ENCODE data around the gene FAR2. TPM values are rescaled to one million over a fixed set of nuclear protein-coding genes. Genes with fewer than 3 reads are reported as not detected.
A peak's percentile ranks its signal among the peaks of the same experiment; 100 is the strongest.

FAR2 gene
- total RNA-seq, 3 donors from 2014 or later: 39.7 to 93.0 (median 72.2) TPM

DNA sequence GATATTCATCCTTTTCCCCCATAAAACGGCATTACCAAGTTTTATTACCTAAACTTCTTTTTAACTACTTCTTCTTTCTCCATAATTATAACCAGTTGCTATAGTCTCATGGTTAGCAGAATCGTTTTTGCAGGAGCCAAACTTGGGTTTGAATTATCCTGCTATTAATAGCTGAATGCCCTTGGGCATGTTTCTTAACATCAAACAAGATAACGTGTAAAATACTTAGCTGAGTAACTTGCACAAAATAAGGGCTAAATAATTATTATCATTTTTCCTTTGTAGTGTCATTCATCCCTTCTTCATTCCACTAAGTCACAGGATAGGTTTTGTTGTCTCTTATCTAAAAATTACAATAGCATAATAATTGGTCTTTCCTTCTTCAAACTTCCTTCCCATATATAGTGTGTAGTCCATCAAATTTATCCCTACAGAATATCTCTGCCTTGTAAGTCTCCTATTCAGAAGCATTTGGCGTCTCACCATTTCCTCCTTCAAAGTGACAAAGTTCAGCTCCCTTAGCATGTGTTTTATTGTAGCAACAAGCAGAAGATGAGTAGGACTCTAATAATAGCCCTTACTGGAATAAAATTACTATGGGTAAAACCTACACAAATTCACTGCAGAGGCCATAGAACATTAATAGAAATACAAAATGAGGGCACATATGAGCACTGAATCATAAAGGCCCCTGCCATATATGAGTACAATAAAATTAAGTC is 63.8 kb downstream of the FAR2 start:
- Histone ChIP-seq H3K36me3 (ENCODE audit: low read depth) (no peaks in the 10 kb centered on the region), H3K4me1 (ENCODE audit: low read depth) (peaks cover 16% of the 10 kb centered on the region), H3K9me3 (no peaks in the 10 kb centered on the region), H3K4me3 (no peak overlapping the region)
- ATAC-seq (peak; percentile 69), DNase-seq (no peak)
- TF ChIP-seq, protein P1, sequence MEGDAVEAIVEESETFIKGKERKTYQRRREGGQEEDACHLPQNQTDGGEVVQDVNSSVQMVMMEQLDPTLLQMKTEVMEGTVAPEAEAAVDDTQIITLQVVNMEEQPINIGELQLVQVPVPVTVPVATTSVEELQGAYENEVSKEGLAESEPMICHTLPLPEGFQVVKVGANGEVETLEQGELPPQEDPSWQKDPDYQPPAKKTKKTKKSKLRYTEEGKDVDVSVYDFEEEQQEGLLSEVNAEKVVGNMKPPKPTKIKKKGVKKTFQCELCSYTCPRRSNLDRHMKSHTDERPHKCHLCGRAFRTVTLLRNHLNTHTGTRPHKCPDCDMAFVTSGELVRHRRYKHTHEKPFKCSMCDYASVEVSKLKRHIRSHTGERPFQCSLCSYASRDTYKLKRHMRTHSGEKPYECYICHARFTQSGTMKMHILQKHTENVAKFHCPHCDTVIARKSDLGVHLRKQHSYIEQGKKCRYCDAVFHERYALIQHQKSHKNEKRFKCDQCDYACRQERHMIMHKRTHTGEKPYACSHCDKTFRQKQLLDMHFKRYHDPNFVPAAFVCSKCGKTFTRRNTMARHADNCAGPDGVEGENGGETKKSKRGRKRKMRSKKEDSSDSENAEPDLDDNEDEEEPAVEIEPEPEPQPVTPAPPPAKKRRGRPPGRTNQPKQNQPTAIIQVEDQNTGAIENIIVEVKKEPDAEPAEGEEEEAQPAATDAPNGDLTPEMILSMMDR (IDR thresholded peaks at IDR 0.05): no peak
- intact Hi-C loops (cut with DNase I, micrococcal nuclease): no loop called here

DNA sequence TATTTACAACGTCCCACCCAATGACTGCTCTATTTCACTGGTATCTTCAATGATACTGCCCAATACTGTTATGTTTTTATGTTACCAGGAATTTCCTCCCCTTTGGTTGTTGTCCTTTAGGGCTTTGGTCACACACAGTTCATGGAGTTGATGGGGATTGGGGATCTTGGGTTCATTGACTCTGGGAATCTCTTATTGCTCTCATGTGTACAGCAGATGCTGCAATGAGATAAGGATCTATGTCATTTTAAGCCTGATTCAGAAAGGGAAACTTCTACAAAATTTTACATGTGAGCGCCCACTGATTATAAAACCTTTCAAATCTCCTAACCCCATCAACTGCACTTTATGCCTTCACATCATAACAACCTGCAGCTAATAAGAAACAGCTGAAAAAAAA is 67.2 kb downstream of the FAR2 start:
- no peak for ATAC-seq
- Histone ChIP-seq H3K4me3 (no peak overlapping the region), H3K9me3 (no peaks in the 10 kb centered on the region), H3K4me1 (ENCODE audit: low read depth) (peaks cover 11% of the 10 kb centered on the region), H3K36me3 (ENCODE audit: low read depth) (no peaks in the 10 kb centered on the region)
- DNase-seq: no peak
- intact Hi-C loops (cut with DNase I, micrococcal nuclease): no loop called here
- TF ChIP-seq, protein P1 (IDR thresholded peaks at IDR 0.05): no peak

DNA sequence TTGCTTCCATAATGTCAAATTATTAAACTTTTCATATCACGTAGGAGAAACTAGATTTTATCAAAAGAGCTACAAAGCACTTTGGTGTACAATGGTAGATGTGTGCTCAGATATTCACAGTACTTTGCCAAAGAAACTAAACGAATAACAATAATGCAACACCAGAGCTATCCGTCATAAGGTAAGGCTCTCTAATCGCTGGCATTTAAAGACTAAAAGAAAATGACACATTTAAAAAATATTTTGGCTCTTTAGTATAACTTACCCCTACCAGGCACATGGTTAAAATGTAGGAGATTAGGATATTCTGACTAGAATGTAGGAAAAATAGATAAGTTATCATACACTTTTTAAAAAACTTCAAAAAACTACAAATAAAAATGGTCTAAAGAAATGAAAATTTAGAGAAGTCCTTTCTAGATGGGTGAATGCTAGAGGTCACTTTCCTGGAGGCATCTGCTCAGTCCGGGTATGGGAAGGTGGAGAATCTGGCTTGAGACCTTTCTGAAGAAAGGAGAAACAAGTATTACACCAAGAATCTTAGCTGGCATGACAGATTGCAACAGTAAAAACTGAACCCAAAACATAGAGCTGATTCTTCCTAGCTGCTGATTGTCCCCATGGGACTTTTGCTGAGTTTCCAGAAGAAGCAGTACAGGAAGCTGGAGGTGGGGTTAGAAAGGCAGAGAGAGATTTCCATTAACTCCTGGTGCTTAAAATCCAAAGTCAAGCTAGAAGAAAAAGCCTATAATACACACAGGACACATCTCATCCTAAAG is 67.9 kb downstream of the FAR2 start:
- Histone ChIP-seq H3K4me3 (no peak overlapping the region), H3K4me1 (ENCODE audit: low read depth) (peaks cover 9% of the 10 kb centered on the region), H3K36me3 (ENCODE audit: low read depth) (no peaks in the 10 kb centered on the region), H3K9me3 (no peaks in the 10 kb centered on the region)
- DNase-seq (no peak), ATAC-seq (no peak)
- TF ChIP-seq, protein P1 (IDR thresholded peaks at IDR 0.05): no peak
- intact Hi-C loops (cut with DNase I, micrococcal nuclease): no loop called here

DNA sequence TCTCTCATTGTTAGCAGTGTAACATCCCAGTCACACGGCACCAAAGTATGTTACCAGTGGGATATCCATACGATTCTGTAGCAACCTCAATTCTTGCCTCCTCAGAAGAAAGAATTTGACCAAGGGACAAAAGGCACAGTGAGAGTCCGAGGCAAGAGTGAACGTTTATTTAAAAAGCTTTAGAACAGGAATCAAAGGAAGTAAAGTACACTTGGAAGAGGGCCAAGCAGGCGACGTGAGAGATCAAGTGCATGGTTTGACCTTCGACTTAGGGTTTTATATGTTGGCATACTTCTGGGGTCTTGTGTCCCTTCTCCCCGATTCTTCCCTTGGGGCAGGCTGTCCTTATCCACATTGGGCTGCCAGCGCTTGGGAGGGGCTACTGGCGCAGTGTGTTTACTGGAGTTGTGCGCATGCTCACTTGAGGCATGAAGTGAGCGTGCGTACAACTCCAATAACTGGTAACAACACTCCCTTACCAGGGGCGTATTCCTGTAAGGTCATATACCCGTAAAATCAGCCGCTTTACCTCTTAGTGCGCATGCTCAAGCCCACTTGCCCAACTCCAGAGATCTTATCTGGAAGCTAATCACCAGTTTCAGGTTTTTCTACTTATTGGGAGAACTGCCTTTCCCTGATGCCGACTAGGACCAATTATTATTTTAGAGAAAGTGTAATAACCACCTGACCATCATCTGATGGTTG is 71.7 kb downstream of the FAR2 start:
- intact Hi-C loops (cut with DNase I, micrococcal nuclease): no loop called here
- DNase-seq (peak in 1 of 3 donors; percentile 41), ATAC-seq (no peak)
- no peaks in the 10 kb centered on the region for H3K36me3 ChIP-seq (ENCODE audit: low read depth)
- TF ChIP-seq, protein P1 (IDR thresholded peaks at IDR 0.05): no peak
- no peak overlapping the region for H3K4me3 ChIP-seq
- H3K4me1 ChIP-seq (ENCODE audit: low read depth): no peaks in the 10 kb centered on the region
- H3K9me3 ChIP-seq: no peaks in the 10 kb centered on the region

DNA sequence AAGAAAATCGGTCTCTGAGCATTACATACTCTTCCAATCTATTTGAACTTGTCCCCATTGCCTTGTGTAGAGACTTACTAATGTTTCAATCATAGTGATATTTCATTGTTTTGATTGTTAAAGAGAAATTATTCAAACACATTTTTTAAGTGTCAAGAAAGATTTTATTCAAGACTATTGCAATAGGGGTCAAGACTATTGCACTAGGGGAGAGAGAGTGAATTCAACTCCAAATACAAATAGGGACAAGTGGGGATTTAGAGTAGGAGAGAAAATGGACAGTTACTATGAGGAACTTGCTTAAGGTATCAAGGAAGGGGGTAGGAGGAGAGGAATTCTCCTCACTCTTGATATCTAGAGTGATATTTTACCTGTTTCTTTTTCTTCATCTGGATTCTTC is 73.1 kb downstream of the FAR2 start:
- H3K4me3 ChIP-seq: no peak overlapping the region
- no peak for ATAC-seq
- no peaks in the 10 kb centered on the region for H3K9me3 ChIP-seq
- no peaks in the 10 kb centered on the region for H3K4me1 ChIP-seq (ENCODE audit: low read depth)
- intact Hi-C loops (cut with DNase I, micrococcal nuclease): no loop called here
- TF ChIP-seq, protein P1 (IDR thresholded peaks at IDR 0.05): no peak
- no peaks in the 10 kb centered on the region for H3K36me3 ChIP-seq (ENCODE audit: low read depth)
- DNase-seq: no peak
